NK-92 (cell line): ENCODE measurements around the gene GLDC.
"Not testable (repeated sequence)": the region's sequence is repeated elsewhere in the genome, so short reads cannot be mapped to it uniquely, and the experiment has no call there.

Source experiments
- DNase-seq: peaks from one replicate; lab custom pipeline; 2025; ENCODE audit not compliant: unreplicated experiment; lab: John Stamatoyannopoulos, UW

GLDC gene

GRCh38 chr9:6567140-6567591, 78.4 kb downstream of the GLDC start:
- no peak for DNase-seq

- no peak for DNase-seq
These were observed 79.0 kb downstream of the GLDC start for GRCh38 chr9:6566409-6567139.

- DNase-seq, result no peak
These were observed 80.2 kb downstream of the GLDC start for GRCh38 chr9:6565312-6565711.

GRCh38 chr9:6564868-6565267, 80.7 kb downstream of the GLDC start:
- DNase-seq, result no peak

- DNase-seq, result no peak
These were observed 81.2 kb downstream of the GLDC start for GRCh38 chr9:6564360-6564759.

GRCh38 chr9:6562871-6563430, 82.6 kb downstream of the GLDC start:
- DNase-seq, result no peak

GRCh38 chr9:6562201-6562600, 83.3 kb downstream of the GLDC start:
- DNase-seq, result no peak

GRCh38 chr9:6557883-6558616, 87.5 kb downstream of the GLDC start:
- no peak for DNase-seq

- DNase-seq, result no peak
These were observed 91.7 kb downstream of the GLDC start for GRCh38 chr9:6553866-6554265.

- no peak for DNase-seq
These were observed 92.9 kb downstream of the GLDC start for GRCh38 chr9:6552498-6553121.

GRCh38 chr9:6552033-6552432, 93.5 kb downstream of the GLDC start:
- no peak for DNase-seq

GRCh38 chr9:6551136-6551535, 94.4 kb downstream of the GLDC start:
- DNase-seq, result no peak

GRCh38 chr9:6549106-6549800, 96.3 kb downstream of the GLDC start:
- DNase-seq, result no peak

- no peak for DNase-seq
These were observed 100.4 kb downstream of the GLDC start for GRCh38 chr9:6545017-6545691.

- no peak for DNase-seq
These were observed 102.3 kb downstream of the GLDC start for GRCh38 chr9:6543204-6543603.

- not testable (repeated sequence) for DNase-seq
These were observed 102.9 kb downstream of the GLDC start for GRCh38 chr9:6542617-6543016.

- DNase-seq, result no peak
These were observed 106.9 kb downstream of the GLDC start for GRCh38 chr9:6538666-6539071.

GRCh38 chr9:6535594-6535993, 109.9 kb downstream of the GLDC start:
- no peak for DNase-seq

GRCh38 chr9:6525326-6526045, 120.0 kb downstream of the GLDC start:
- DNase-seq, result no peak

- no peak for DNase-seq
These were observed 123.3 kb downstream of the GLDC start for GRCh38 chr9:6522263-6522662.
